HG02973 (cell line): ENCODE measurements around the gene URAD.
"Not testable (repeated sequence)": the region's sequence is repeated elsewhere in the genome, so short reads cannot be mapped to it uniquely, and the experiment has no call there.

Source experiments
- ATAC-seq: cut with Tn5 transposase; IDR thresholded peaks from one replicate; pipeline ENCODE4 v1.9.1; 2021; ENCODE audit warnings: moderate library complexity; ENCODE audit not compliant: unreplicated experiment

Gene URAD

DNA sequence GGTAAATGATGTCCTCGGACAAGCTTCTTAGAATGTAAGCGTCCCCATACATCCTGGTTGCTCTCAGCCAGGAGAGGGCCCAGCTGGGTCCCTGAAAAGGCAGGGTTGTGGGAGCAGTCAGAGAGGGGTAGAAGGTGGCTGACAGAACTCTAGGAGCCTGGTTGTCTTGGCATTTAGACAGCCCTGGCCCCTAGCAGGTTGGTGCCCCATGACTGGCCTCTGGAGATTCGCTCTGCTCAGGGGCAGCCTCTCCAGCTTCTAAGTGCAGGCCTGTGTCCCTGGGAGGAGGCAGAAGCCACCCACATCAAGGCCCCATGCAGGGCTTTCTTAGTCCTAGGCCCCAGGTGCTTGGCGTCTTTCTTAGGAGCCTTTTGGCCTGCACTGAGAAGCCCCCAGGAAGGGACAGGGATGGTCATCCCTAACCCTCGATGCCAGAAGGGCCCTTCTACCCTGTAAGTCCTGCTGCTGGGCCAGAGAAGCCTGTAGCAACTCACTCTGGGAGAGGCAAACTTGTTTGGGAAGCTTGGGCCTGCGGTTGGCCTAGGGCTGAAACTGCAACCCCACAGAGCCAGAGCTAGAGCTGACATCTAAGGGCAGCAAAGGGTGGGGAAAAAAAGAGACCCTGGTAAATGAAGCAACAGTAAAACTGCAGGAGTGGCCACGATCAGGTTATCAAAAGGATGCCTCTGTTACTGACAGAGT is 16.6 kb downstream of the URAD start:
- no peak for ATAC-seq

GRCh38 chr13:27971236-27971645 is 17.3 kb downstream of the URAD start:
- ATAC-seq: no peak

GRCh38 chr13:27970382-27971235 is 17.9 kb downstream of the URAD start:
- ATAC-seq: no peak

DNA sequence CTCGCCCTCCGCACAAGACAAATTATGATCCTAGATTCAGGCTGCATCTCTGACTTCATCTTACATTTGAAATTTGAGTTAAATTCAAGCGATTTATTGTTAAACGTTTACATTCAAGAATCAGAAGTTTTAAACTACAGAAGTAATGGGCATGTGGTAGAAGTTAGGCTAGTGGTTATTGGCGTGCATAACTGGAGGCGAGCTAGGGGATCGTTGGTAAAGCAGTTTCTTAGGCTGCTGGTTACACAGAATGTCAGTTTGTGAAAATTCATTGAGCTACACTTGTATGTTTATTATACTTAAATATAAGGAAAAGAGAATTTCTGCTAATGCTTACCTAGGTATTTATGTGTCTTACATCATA is 18.6 kb downstream of the URAD start:
- no peak for ATAC-seq

GRCh38 chr13:27969082-27969865 is 19.2 kb downstream of the URAD start, which contains the start of gene CDX2:
Gene CDX2, minus strand, starts transcription at chr13:27969315. Its CDS starts 309 bp downstream, at chr13:27969006.
- ATAC-seq: no peak

DNA sequence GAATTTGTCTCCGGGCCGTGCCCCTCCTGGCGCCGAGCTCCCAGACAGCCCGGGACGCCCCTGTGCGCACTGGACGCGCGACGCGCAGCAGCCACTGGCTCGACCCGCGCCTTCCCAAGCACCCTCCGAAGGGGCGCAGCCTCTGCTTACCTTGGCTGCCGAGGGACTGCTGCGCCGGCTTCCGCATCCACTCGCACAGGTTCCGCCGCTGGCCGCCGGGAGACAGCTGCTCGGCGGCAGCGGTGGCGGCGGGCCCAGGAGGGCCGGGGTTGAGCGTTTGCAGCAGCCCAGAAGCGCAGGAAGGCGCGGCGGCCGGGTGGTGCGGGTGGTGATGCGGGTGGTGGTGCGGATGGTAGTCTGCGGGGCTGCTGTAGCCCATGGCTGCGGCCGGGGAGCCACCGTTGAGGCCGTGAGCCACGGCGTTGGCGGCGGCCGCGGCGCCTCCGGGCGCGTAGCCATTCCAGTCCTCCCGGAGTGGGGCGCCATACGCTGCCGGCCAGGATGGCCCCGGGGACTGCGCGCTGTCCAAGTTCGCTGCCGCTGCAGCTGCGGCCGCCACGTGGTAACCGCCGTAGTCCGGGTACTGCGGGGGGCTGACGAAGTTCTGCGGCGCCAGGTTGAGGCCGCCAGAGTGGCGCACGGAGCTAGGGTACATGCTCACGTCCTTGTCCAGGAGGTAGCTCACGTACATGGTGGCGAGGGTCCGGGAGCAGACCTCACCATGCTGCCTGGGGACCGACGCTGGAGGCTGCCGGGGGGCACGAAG is 20.0 kb downstream of the URAD start:
- no peak for ATAC-seq

- no peak for ATAC-seq
Measured at GRCh38 chr13:27967736-27968315, 20.7 kb downstream of the URAD start.

GRCh38 chr13:27967203-27967735 is 21.2 kb downstream of the URAD start:
- ATAC-seq: no peak

DNA sequence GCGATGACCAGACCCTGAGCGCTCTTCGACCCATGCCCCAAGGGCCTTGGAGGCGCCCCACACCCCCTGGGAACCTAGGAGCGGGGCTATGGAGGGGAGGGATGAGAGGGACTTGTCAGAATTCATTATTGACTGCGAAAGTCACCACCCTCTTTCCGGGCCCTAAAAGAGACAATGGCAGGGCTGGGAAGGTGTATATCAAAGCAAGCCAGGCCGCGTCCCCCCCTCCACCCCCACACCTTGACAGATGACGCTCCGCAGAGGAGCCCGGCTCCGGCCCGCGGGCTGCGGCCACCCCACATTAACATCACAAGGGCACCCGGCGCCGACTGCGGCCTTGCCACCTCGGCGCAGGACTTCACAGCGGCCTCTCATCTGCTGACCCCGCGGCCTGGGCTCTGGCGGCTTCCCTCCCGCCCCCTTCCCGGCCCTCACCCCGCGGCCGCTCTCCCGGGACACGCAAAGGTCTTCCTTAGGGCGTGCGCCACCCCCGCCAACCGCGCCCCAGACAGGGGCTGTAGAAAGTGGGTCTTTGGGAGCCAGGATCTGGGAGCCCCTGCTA is 21.8 kb downstream of the URAD start:
- no peak for ATAC-seq

- ATAC-seq: no peak
Measured at GRCh38 chr13:27965740-27966640, 22.5 kb downstream of the URAD start.

GRCh38 chr13:27965343-27965739 is 23.2 kb downstream of the URAD start:
- no peak for ATAC-seq

DNA sequence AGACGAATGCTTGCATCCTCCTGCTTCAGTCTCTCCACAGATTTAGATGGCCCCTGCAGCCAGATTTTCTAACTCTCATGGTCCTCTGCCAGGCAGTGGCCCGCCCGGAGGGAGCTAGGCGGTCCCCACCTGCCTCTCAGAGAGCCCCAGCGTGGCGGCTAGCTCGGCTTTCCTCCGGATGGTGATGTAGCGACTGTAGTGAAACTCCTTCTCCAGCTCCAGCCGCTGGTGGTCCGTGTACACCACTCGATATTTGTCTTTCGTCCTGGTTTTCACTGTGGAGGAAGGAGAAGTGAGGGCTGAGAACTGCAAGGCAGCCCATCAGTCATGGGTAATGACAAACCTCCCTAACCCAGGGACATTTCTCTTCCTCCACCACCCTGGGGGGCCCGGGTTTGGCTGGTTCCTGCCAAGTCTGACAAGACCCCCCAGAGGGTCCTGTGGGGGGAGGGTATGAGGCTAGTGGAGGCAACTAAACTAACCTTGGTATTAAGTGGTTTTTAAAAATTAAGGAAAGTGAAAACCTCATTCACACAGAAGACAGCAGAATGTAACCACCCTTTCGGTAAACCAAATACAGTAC is 23.7 kb downstream of the URAD start:
- no peak for ATAC-seq

DNA sequence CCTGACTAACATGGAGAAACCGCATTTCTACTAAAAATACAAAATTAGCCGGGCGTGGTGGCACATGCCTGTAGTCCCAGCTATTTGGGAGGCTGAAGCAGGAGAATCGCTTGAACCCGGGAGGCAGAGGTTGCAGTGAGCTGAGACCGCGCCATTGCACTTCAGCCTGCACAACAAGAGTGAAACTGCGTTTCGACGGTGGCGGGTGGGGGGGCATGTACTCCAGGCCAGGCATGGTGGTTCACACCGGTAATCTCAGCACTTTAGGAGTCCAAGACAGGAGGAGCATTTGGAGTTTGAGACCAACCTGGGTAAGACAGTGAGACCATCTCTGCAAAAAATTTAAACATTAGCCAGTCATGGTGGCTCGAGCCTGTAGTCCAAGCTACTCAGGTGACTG is 24.3 kb downstream of the URAD start:
- not testable (repeated sequence) for ATAC-seq

GRCh38 chr13:27963491-27963890 is 25.0 kb downstream of the URAD start:
- ATAC-seq: no peak

GRCh38 chr13:27962982-27963381 is 25.5 kb downstream of the URAD start:
- no peak for ATAC-seq

DNA sequence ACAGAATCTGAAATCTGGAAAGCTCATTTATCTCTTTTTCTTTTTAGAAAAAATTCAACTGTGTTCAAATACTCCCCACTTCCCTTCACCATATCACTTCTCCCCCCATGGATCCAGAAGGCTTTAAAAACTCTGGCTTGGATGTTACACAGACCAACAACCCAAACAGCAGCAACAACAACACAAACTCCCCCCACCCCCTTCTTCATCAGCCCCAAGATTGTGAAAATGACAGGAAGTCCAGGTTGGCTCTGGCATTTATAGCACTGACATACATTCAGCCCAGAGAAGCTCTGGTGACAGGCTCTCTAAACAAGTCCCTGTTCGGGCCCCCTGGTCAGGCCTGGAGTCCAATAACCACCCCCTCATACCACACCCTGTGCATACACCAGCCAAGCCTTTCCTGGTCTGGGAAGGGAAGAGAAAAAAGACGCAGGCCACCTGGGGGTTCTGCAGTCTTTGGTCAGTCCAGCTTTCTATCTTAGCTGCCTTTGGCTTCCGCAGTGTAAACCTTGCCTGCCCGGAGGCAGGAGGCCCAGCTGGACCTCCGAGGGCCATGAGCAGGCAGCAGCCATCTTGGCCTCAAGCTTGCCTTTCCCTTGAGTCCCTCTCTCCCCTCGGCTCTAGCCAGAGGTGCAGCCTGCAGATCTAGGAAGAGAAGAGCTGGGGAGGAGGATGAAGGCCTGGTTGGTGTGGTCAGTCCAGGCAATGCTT is 26.2 kb downstream of the URAD start:
- ATAC-seq: no peak

GRCh38 chr13:27961227-27962085 is 27.0 kb downstream of the URAD start:
- ATAC-seq: no peak
